WI38 (cell line): ENCODE results near the gene HADH.

ENCODE experiments used
- H3K4me3 ChIP-seq: 2 replicates; pipeline ENCODE4 v1.5.1; 2011; ENCODE audit warnings: low read depth, mild to moderate bottlenecking, control low read depth, low read length
- TF ChIP-seq, protein P1 (sequence below): IDR thresholded peaks from 2 replicates; pipeline ENCODE4 v1.5.1; 2012; ENCODE audit warnings: low read depth, mild to moderate bottlenecking, control low read depth, low read length

Gene HADH

DNA sequence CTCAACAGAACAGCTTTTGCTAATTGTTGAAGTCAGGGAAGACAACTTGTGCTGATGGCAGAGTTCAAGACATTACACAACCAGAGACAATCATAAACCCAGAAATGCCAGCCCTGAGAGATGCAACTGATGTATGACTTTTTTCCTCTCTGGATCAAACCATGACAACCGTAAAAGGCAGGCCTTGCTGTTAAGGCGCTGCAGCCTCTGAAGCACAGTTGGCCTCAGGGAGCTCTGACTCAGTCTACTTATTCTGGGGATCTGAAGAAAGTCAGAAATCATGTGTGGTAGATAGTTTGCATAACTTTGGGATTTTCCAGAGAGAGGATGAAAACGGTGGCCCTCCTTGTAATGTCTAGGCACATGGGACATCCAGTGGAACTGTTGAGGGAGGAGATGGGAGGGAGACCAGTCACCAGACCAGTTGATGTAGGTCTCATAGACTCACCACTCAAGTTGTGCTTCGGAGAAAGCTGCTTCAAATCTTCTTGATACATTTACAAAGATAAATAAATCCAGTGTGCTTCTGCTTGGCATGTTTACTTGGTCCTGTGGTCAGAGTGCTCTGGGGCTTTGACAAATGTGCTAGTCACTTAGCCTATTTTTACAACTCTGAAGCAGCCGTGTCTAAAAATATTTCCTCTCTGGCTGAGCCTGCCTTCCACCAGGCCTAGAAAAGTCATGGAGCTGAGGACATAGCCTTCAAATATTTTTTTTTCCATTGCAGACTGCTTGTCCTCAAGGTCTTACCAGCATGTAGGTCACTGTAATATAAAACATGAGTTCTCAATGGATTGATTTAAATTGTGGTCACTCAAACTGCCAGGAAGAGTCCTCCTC, 7.5 kb downstream of the HADH start:
- TF ChIP-seq, protein P1, sequence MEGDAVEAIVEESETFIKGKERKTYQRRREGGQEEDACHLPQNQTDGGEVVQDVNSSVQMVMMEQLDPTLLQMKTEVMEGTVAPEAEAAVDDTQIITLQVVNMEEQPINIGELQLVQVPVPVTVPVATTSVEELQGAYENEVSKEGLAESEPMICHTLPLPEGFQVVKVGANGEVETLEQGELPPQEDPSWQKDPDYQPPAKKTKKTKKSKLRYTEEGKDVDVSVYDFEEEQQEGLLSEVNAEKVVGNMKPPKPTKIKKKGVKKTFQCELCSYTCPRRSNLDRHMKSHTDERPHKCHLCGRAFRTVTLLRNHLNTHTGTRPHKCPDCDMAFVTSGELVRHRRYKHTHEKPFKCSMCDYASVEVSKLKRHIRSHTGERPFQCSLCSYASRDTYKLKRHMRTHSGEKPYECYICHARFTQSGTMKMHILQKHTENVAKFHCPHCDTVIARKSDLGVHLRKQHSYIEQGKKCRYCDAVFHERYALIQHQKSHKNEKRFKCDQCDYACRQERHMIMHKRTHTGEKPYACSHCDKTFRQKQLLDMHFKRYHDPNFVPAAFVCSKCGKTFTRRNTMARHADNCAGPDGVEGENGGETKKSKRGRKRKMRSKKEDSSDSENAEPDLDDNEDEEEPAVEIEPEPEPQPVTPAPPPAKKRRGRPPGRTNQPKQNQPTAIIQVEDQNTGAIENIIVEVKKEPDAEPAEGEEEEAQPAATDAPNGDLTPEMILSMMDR = no peak
- H3K4me3 ChIP-seq = no peak overlapping the region

- H3K4me3 ChIP-seq = no peak overlapping the region
Measured at GRCh38 chr4:107997794-107998193, 8.1 kb downstream of the HADH start.

GRCh38 chr4:107999932-108000539, 10.3 kb downstream of the HADH start:
- H3K4me3 ChIP-seq = no peak overlapping the region

More at GRCh38 chr4:107997794-107998193, 8.1 kb downstream of the HADH start:
- TF ChIP-seq, protein P1 = no peak

DNA sequence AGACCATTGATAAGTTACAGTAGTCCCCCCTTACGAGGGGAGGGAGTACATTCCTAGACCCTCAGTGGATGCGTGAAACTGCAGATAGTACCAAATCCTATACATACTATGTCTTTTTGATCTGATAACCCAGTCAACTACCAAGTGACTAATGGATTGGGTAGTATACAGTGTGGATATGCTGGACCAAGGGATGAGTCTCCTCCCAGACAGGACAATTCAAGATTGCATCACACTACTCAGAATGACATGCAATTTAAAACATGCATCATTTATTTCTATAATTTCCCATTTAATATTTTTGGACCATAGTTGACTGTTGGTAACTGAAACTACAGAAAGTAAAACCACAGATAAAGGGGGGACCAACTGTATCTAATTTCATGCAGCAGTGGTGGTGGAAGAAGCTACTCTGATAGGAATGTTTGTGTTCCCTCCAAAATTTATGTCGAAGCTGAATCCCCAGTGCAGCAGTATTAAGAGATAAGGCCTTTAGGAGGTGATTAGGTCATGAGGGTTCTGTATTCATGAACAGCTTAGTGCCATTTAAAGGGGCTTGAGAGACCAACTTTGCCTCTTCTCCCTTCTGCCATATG, 11.9 kb downstream of the HADH start:
- no peak overlapping the region for H3K4me3 ChIP-seq
- TF ChIP-seq, protein P1 = no peak

More at GRCh38 chr4:107999932-108000539, 10.3 kb downstream of the HADH start:
- TF ChIP-seq, protein P1 = no peak

DNA sequence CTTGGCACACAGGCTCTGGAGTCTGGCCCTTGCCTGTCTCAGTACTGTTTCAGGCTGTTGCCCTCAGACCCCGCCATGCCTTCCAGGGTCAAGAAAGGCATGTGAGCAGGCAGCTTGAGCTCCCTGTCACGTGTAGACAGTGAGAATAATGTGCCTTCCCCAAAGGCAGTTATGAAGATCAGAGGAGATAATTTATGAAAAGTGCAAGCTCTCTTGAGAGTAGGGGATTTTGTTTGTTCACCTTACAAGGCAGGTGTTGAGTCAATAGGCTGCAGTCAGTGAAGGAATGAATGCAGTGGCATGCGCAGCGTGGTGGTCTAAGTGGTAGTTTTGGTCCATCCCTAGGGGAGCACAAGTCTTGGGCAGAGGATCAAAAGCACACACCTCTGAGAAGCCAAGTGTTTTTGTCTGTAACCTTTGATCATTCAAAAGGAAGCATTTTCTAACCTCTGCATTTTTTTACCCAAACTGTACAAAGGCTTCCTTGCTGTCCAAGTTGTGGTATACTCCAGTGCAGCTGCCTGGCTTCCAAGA, 14.4 kb downstream of the HADH start:
- no peak overlapping the region for H3K4me3 ChIP-seq
- TF ChIP-seq, protein P1 = no peak

DNA sequence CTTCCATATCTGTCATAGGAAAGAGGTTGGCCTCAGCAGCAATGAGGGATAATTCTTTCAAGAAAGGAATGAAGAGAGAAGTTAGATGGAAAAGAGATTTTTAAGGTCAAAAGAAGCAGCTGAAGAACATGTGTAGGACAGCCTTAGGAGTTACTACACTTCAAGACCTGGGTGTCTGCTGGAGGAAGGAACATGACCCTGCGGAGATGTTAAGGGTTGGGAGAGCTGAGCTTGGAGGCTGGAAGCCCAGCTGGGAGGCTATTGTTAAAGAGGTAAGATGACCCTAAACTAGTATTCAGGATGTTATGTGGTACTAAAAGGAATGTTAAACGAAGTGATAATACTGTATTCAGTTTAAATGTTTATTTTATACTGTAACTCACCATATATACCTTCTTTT, 15.0 kb downstream of the HADH start:
- H3K4me3 ChIP-seq = no peak overlapping the region
- TF ChIP-seq, protein P1 = no peak
